SK-N-SH (cell line): ENCODE results near the gene ABCB4. TPM values are rescaled to one million over a fixed set of nuclear protein-coding genes. Genes with fewer than 3 reads are reported as not detected.

Source experiments
- CTCF ChIA-PET: fragments of 300-600, 350-600 bp; formaldehyde crosslinking; extraction: SDS; loops from one replicate; lab custom pipeline; 2021; lab: Yijun Ruan, JAX
- POLR2A ChIA-PET: fragments of 350-600 bp; sonication (Branson Sonifier 250); formaldehyde crosslinking; extraction: SDS; loops from one replicate; lab custom pipeline; 2020; ENCODE audit warnings: antibody characterized with exemption, inconsistent platforms; lab: Yijun Ruan, JAX
- DNase-seq: peaks from one replicate; pipeline ENCODE4 v3.0.0; 2012
- H2AFZ ChIP-seq: fragments of 200-600 bp; sonication (generic); 2 replicates; pipeline ENCODE4 v1.8.1; 2016; ENCODE audit warnings: antibody characterized with exemption, mild to moderate bottlenecking, low read depth
- H3F3A ChIP-seq: fragments of 200-600 bp; sonication (generic); replicated peaks from 2 replicates; pipeline ENCODE3; 2016; ENCODE audit warnings: antibody characterized with exemption, mild to moderate bottlenecking; ENCODE audit not compliant: insufficient read depth
- H3K27ac ChIP-seq, 2 experiments: fragments of 200-500 bp in 1 of 2; fragments of 200-600 bp in 1 of 2; sonication (Bioruptor generic) in 1 of 2; sonication (generic), shearing (Covaris generic) in 1 of 2; 2 replicates each; pipeline versions ENCODE4 v1.5.1 to v1.6.1; 2014 to 2016; ENCODE audit warnings: low read depth in 2 of 2, inconsistent platforms in 1 of 2, low read length in 1 of 2, mild to moderate bottlenecking in 1 of 2, mixed read lengths in 1 of 2
- H3K27me3 ChIP-seq: fragments of 200-600 bp; sonication (generic), shearing (Covaris generic); 2 replicates; pipeline ENCODE4 v1.6.1; 2016; ENCODE audit warnings: mixed run types; ENCODE audit not compliant: insufficient read depth
- H3K36me3 ChIP-seq, 2 experiments: fragments of 200-500 bp in 1 of 2; fragments of 200-600 bp in 1 of 2; sonication (Bioruptor generic) in 1 of 2; sonication (generic) in 1 of 2; replicated peaks in 1 of 2; 2 replicates each; pipeline versions ENCODE3 to v1.5.1; 2014 to 2016; ENCODE audit warnings: low read length in 1 of 2, mild to moderate bottlenecking in 1 of 2; ENCODE audit not compliant: insufficient read depth in 2 of 2, control insufficient read depth in 1 of 2
- H3K4me1 ChIP-seq, 2 experiments: fragments of 200-500 bp in 1 of 2; fragments of 200-600 bp in 1 of 2; sonication (Bioruptor generic) in 1 of 2; sonication (generic), shearing (Covaris generic) in 1 of 2; 2 replicates each; pipeline versions ENCODE4 v1.5.1 to v1.6.1; 2014 to 2016; ENCODE audit warnings: low read depth in 1 of 2, low read length in 1 of 2, mixed run types in 1 of 2; ENCODE audit not compliant: insufficient read depth in 2 of 2, control insufficient read depth in 1 of 2
- H3K4me2 ChIP-seq: fragments of 200-600 bp; sonication (generic), shearing (Covaris generic); 2 replicates; pipeline ENCODE4 v1.6.1; 2017; ENCODE audit warnings: mixed run types
- H3K4me3 ChIP-seq, 2 experiments: fragments of 200-500 bp in 1 of 2; fragments of 200-600 bp in 1 of 2; sonication (Bioruptor generic) in 1 of 2; sonication (generic), shearing (Covaris generic) in 1 of 2; 2 replicates each; pipeline versions ENCODE4 v1.5.1 to v1.8.1; 2014 to 2016; ENCODE audit warnings: low read depth in 2 of 2, inconsistent platforms in 1 of 2, low read length in 1 of 2, mild to moderate bottlenecking in 1 of 2, mixed read lengths in 1 of 2, moderate library complexity in 1 of 2
- H3K79me2 ChIP-seq: fragments of 200-600 bp; sonication (generic); 2 replicates; pipeline ENCODE4 v1.8.1; 2017; ENCODE audit warnings: mild to moderate bottlenecking; ENCODE audit not compliant: insufficient read depth
- H3K9ac ChIP-seq: fragments of 200-600 bp; sonication (generic); 2 replicates; pipeline ENCODE4 v1.6.1; 2017; ENCODE audit warnings: mixed run types
- H3K9me2 ChIP-seq: fragments of 200-600 bp; sonication (generic); 2 replicates; pipeline ENCODE4 v1.6.1; 2017; ENCODE audit warnings: mixed run types
- H3K9me3 ChIP-seq: fragments of 200-600 bp; sonication (generic); 2 replicates; pipeline ENCODE4 v1.6.1; 2017; ENCODE audit warnings: mixed run types, mild to moderate bottlenecking, moderate library complexity
- H4K20me1 ChIP-seq: fragments of 200-600 bp; sonication (generic); 2 replicates; pipeline ENCODE4 v1.6.1; 2017; ENCODE audit warnings: mild to moderate bottlenecking, mixed run types; ENCODE audit not compliant: insufficient read depth
- CHD2 ChIP-seq: fragments of 150-350 bp; IDR thresholded peaks from 2 replicates; pipeline ENCODE4 v1.6.1; 2018; ENCODE audit warnings: low read length; ENCODE audit not compliant: partially characterized antibody
- ELF1 ChIP-seq: IDR thresholded peaks from 2 replicates; pipeline ENCODE4 v1.4.0; 2012
- EP300 ChIP-seq, 2 experiments: IDR thresholded peaks; 2 replicates each; pipeline versions ENCODE4 v1.4.0 to v1.6.1; 2012; ENCODE audit warnings: borderline replicate concordance in 1 of 2, low read depth in 1 of 2, low read length in 1 of 2
- EZH2phosphoT487 ChIP-seq: fragments of 200-600 bp; sonication (generic); IDR thresholded peaks from 2 replicates; pipeline ENCODE4 v1.6.1; 2017; ENCODE audit warnings: low read depth, mixed run types, mild to moderate bottlenecking, antibody characterized with exemption, moderate library complexity, borderline replicate concordance
- FOSL2 ChIP-seq: IDR thresholded peaks from 2 replicates; pipeline ENCODE4 v1.4.0; 2012; ENCODE audit warnings: low read depth, mild to moderate bottlenecking, moderate library complexity, borderline replicate concordance
- JUND ChIP-seq: IDR thresholded peaks from 2 replicates; pipeline ENCODE4 v1.4.0; 2012
- MXI1 ChIP-seq: IDR thresholded peaks from 2 replicates; pipeline ENCODE4 v1.6.1; 2012; ENCODE audit warnings: mild to moderate bottlenecking, low read depth, low read length, improper control_type of control experiment
- NFIC ChIP-seq: IDR thresholded peaks from 2 replicates; pipeline ENCODE4 v1.4.0; 2012; ENCODE audit warnings: borderline replicate concordance
- NRF1 ChIP-seq: IDR thresholded peaks from 2 replicates; pipeline ENCODE4 v1.6.1; 2012; ENCODE audit warnings: low read depth, mild to moderate bottlenecking, low read length
- RXRA ChIP-seq: IDR thresholded peaks from 2 replicates; pipeline ENCODE4 v1.4.0; 2012; ENCODE audit warnings: low read depth, mild to moderate bottlenecking, borderline replicate concordance
- SIN3A ChIP-seq: IDR thresholded peaks from 2 replicates; pipeline ENCODE4 v1.6.1; 2012; ENCODE audit warnings: low read depth, mild to moderate bottlenecking, low read length, moderate library complexity, borderline replicate concordance
- TCF12 ChIP-seq: IDR thresholded peaks from 2 replicates; pipeline ENCODE4 v1.4.0; 2012
- USF1 ChIP-seq: IDR thresholded peaks from 2 replicates; pipeline ENCODE4 v1.4.0; 2012; ENCODE audit warnings: low read depth, borderline replicate concordance
- USF2 ChIP-seq: fragments of 150-350 bp; IDR thresholded peaks from 2 replicates; pipeline ENCODE4 v1.6.1; 2017; ENCODE audit warnings: antibody characterized with exemption, low read length, low read depth, borderline replicate concordance
- YY1 ChIP-seq: IDR thresholded peaks from 2 replicates; pipeline ENCODE4 v1.4.0; 2012; ENCODE audit warnings: low read depth, mild to moderate bottlenecking
- WGBS: methylation state at CpG from one replicate; pipeline ENCODE4 v1.1.6; 2017; ENCODE audit warnings: low lambda C conversion rate; 5-methylcytosine and 5-hydroxymethylcytosine counted together
- polyA plus RNA-seq, 3 experiments: library from polyadenylated mRNA; depleted of rRNA; stranded (reverse); fragments of >200 nt; gene quantifications; 2 replicates each; pipeline ENCODE4 v1.2.3, GENCODE V29; 2012
- TF ChIP-seq, protein P1 (sequence below): fragments of 200-600 bp; sonication (generic); IDR thresholded peaks from 2 replicates; pipeline ENCODE4 v1.6.1; 2017; ENCODE audit warnings: antibody characterized with exemption, mild to moderate bottlenecking, moderate library complexity
- TF ChIP-seq, protein P2 (sequence below): fragments of 150-350 bp; IDR thresholded peaks from 2 replicates; pipeline ENCODE4 v1.6.1; 2016; ENCODE audit warnings: mild to moderate bottlenecking, low read depth, low read length
- TF ChIP-seq, protein P3 (sequence below): IDR thresholded peaks from 2 replicates; pipeline ENCODE4 v1.4.0; 2012; ENCODE audit warnings: low read depth, borderline replicate concordance

Gene ABCB4
- polyA plus RNA-seq, 1 of the 3 experiments (the other 2 are of a cell fraction): 0.18 TPM

DNA sequence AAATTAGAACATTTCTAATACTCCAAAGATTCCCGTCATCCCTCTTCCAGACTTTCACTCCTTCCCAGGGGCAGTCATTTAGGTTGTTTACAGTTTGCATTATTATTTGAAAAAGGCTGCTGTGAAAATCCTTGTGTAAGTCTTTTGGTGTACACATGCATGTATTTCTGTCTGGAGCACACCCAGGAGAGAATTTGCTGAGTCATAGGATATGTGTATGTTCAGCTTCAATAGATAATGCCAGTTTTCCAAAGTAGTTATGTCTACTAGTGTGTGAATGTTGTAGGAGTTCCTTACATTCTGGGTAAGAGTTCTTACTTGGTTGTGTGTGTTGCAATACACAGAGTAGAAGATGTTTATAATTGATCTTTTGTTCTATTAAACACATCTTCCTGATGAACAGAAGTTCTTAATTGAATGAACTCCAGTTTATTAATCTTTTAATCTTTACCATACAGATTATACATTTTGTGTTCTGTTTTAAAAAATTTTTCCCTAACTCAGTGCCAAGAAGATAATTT lies 104.8 kb downstream of the ABCB4 start:
- H3K9me3 ChIP-seq: no peaks in the 10 kb centered on the region
- H3K4me2 ChIP-seq: no peak overlapping the region
- CTCF ChIA-PET: no interaction called here
- 98% methylated on average over 1 of the region's 1 CpG for WGBS
- H3K9me2 ChIP-seq: no peaks in the 10 kb centered on the region
- no peaks in the 10 kb centered on the region for H3K4me1 ChIP-seq
- peaks cover 4 to 11% of the 10 kb centered on the region in 2 experiments for H3K36me3 ChIP-seq
- H3K79me2 ChIP-seq: no peaks in the 10 kb centered on the region
- no peak for DNase-seq
- H2AFZ ChIP-seq: no peak overlapping the region
- H4K20me1 ChIP-seq: no peaks in the 10 kb centered on the region
- no peak overlapping the region for H3K9ac ChIP-seq
- no peaks in the 10 kb centered on the region for H3F3A ChIP-seq
- no peaks in the 10 kb centered on the region for H3K27me3 ChIP-seq
- no peak for TF ChIP-seq ELF1
- TF ChIP-seq, protein P1, sequence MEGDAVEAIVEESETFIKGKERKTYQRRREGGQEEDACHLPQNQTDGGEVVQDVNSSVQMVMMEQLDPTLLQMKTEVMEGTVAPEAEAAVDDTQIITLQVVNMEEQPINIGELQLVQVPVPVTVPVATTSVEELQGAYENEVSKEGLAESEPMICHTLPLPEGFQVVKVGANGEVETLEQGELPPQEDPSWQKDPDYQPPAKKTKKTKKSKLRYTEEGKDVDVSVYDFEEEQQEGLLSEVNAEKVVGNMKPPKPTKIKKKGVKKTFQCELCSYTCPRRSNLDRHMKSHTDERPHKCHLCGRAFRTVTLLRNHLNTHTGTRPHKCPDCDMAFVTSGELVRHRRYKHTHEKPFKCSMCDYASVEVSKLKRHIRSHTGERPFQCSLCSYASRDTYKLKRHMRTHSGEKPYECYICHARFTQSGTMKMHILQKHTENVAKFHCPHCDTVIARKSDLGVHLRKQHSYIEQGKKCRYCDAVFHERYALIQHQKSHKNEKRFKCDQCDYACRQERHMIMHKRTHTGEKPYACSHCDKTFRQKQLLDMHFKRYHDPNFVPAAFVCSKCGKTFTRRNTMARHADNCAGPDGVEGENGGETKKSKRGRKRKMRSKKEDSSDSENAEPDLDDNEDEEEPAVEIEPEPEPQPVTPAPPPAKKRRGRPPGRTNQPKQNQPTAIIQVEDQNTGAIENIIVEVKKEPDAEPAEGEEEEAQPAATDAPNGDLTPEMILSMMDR: no peak
- no peak for TF ChIP-seq NFIC
- no peak for TF ChIP-seq MXI1
- TF ChIP-seq NRF1: no peak
- TF ChIP-seq JUND: no peak
- no peak for TF ChIP-seq CHD2
- no peak for TF ChIP-seq USF2
- no peak for TF ChIP-seq SIN3A
- TF ChIP-seq FOSL2: no peak
- no peak for TF ChIP-seq RXRA
- TF ChIP-seq EZH2phosphoT487: no peak
- TF ChIP-seq, protein P2, sequence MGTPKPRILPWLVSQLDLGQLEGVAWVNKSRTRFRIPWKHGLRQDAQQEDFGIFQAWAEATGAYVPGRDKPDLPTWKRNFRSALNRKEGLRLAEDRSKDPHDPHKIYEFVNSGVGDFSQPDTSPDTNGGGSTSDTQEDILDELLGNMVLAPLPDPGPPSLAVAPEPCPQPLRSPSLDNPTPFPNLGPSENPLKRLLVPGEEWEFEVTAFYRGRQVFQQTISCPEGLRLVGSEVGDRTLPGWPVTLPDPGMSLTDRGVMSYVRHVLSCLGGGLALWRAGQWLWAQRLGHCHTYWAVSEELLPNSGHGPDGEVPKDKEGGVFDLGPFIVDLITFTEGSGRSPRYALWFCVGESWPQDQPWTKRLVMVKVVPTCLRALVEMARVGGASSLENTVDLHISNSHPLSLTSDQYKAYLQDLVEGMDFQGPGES: no peak
- TF ChIP-seq, protein P3, sequence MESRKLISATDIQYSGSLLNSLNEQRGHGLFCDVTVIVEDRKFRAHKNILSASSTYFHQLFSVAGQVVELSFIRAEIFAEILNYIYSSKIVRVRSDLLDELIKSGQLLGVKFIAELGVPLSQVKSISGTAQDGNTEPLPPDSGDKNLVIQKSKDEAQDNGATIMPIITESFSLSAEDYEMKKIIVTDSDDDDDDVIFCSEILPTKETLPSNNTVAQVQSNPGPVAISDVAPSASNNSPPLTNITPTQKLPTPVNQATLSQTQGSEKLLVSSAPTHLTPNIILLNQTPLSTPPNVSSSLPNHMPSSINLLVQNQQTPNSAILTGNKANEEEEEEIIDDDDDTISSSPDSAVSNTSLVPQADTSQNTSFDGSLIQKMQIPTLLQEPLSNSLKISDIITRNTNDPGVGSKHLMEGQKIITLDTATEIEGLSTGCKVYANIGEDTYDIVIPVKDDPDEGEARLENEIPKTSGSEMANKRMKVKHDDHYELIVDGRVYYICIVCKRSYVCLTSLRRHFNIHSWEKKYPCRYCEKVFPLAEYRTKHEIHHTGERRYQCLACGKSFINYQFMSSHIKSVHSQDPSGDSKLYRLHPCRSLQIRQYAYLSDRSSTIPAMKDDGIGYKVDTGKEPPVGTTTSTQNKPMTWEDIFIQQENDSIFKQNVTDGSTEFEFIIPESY: no peak
- no peak for TF ChIP-seq YY1
- no peak for TF ChIP-seq EP300 (IDR thresholded peaks at IDR 0.05; ENCODE audit: borderline replicate concordance in 1 of 2, low read depth in 1 of 2, low read length in 1 of 2)
- TF ChIP-seq TCF12: no peak
- no peak for TF ChIP-seq USF1
- H3K27ac ChIP-seq: no peak overlapping the region; a peak in 1 of 4 replicates
- POLR2A ChIA-PET: no interaction called here
- no peak overlapping the region for H3K4me3 ChIP-seq
